8988T (cell line): ENCODE results near the gene PHYHIPL.
"Not testable (repeated sequence)": the region's sequence is repeated elsewhere in the genome, so short reads cannot be mapped to it uniquely, and the experiment has no call there.

ENCODE experiments used
- DNase-seq: peaks from one replicate; pipeline ENCODE4 v3.0.0; 2011

PHYHIPL gene

DNA sequence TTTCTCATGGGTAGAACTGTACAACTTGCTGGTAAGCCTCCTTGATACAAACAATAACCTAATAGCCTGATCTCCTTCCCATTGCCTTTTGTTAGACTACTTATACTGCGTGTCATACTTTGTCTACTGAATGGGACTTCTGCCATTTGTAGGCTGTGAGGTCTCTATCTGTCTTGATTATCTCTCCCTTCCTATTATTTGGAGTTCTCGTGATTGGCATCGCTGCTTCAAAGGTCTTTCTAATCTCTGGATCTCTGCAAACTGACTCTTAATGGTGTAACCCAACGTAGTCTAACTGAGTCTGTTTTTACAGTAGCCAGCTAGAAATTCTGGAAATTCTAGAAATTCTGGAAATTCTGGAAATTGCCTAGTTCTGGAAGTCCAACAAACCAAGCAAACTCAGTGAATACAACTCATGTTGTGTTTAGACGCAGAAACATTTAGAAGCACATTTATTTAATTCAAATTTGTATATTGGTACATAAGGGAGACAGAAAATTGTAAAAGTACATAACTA lies 29.8 kb downstream of the PHYHIPL start:
- no peak for DNase-seq

DNA sequence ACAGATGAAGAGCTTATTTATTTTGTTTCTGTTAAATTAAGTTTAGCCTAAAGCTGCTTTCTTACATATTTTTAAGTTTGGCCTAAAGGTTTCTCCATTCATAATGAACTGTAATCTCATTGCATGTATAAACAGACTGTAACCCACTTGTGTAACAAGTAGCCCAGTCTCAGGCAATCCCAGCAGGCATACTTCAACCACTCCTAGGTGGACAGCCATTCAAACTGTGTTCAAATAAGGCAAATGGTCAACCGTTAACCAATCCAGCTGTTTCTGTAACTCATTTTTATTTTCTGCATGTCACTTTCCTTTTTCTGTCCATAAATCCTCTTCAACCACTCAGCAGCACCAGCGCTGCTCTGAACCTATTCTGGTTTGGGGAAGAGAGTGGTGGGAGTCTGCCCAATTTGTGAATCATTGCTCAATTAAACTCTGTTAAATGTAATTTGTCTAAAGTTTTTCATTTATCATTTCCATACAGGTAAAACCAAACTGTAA lies 35.9 kb downstream of the PHYHIPL start:
- DNase-seq = no peak

DNA sequence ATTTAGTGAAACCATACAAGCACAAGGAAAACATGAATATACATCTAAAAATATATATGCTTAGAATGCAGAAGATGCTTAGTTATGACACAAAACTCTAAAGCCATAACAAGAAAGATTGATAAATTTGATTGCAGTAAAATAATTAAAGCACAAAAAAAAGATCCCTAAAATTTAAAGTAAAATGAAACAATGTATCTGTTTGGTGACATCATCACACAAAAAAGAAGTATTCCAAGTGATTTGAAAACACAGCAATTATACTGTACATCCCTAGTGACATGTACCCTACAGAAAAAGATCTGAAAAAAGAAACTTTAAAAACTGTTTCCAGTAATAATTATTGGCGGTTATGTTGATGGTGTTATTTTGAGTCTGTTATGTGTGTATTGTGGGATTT lies 37.7 kb downstream of the PHYHIPL start:
- no peak for DNase-seq

DNA sequence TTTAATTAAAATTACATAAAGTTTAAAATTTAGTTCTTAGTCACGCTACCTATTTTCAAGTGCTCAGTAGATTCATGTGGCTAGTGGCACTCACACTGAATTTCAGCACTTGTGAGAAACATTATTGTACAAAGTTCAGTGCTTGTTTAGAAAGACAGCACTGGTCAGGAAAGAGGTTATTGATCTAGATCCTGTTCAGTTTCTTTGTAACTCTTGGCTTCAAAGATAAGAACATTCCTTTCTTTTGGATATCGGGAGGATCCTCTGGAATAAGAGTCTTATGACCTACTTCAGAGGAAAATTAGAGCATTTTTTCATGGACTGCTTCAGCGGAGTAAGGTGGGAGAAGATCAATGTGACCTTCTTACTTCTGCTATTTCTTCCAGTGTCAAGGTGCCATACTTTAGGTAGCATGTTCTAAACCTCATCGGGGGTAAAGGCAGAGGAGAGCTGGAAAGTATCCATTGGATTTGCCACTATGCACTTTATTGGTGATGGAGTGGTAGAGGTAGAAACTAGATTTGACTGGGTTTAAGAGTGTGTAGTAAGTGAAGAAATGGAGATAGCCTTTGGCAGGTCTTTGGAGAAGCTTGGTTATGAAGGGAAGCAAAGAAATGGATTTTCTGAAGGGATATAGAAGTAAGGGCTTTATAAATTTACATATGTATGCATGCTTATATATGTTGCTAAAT lies 39.9 kb downstream of the PHYHIPL start:
- DNase-seq = no peak

DNA sequence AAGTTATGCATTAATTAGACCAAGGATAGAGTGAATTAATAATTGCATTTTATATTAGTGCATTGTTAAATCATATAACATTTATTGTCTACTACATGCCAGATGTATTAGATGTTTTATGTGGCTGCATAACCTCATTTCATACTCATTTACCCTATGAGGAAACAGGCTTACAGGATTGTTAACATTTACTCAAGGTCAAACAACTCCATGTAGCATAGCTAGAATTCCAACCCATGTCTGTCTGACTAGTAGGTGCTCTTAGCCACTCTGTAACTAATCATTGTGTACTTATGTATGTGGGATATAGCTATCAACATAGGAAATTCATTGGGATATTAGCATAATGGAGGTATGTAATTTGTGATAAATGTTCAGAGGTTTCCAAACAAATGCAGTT lies 46.3 kb downstream of the PHYHIPL start:
- DNase-seq = no peak

DNA sequence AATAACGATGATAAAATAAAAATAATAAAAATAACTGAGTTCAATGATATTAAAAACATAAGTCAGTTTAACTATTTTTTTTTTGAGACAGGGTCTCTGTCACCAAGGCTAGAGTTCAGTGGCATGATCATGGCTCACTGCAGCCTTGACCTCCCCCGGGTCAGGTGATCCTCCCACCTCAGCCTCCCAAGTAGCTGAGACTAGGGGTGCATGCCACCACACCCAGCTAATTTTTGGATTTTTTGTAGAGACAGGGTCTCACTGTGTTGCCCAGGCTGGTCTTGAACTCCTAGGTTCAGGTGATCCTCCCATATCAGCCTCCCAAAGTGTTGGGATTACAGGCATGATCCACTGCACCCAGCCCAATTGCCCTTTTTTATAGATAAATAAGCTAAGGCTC lies 47.2 kb downstream of the PHYHIPL start:
- DNase-seq = not testable (repeated sequence)

DNA sequence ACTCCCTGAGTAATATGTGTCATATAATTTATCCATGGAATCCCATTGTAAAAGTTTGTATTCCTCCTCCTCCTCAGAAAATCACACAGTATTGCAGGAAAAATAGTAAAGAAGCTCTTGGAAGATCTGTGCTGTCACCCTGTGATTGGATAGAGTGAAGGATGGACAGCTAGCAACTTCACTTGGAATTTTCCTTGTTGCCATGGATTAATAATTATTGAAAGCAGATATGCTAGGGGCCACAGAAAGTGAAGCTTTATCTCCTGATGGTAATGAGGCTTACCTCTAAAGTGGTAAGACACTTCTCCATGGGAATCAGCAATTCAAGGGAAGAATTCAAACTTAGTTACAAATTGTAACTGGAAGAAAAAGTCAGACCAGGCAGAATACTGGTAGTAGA lies 48.8 kb downstream of the PHYHIPL start:
- no peak for DNase-seq

DNA sequence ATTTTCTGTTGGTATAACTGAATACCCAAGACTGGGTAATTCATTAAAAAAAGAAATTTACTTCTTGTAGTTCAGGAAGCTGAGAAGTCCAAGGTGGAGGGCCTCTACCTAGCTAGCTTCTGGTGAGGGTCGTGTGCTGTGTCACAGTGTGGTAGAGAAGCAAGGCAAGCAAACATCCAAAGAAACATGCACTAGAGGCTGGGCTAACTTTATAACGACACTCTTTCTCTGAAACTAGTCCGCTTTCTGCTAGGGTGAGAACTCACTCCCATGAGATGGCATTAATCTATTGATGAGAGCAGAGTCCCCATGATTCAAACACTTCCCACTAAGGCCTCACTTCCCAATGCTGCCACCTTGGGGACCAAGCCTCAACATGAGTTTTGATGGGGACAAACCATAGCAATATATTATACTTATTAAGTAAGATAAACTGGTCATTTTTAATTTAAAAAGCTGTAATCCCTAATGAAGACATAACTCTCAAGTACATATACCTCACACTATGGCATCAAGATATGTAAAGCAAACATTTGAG lies 50.8 kb downstream of the PHYHIPL start:
- DNase-seq = no peak

DNA sequence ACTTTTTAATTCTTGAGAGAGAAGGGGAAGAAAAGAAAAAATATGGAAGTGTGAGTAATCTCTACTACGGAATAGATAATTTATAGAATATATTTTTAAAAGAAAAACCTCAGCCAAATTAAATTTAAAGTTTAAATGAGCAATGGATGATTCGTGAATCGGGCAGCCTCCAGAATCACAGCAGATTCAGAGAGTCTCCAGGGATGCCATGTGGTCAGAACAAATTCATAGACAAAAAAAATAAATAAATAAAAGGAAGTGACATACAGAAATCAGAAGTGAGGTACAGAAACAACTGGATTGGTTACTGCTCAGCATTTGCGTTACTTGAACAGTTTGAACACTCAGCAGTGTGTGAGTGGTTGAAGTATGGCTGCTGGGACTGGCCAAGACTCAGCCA lies 53.0 kb downstream of the PHYHIPL start:
- no peak for DNase-seq

DNA sequence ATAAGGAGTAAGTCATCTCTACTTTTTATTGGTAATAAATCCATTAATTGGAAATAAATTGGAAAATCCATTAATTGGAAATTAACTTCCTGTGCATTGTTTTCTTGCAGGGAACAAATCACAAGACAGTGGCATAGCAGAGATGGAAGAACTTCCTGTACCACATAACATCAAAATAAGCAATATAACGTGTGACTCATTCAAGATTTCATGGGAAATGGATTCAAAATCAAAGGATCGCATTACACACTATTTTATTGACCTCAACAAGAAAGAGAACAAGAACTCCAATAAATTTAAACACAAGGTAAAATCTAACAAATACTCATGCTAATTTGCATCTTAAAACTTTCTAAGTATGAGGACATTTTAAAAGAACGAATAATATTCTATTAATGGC lies 57.8 kb downstream of the PHYHIPL start:
- DNase-seq = no peak

DNA sequence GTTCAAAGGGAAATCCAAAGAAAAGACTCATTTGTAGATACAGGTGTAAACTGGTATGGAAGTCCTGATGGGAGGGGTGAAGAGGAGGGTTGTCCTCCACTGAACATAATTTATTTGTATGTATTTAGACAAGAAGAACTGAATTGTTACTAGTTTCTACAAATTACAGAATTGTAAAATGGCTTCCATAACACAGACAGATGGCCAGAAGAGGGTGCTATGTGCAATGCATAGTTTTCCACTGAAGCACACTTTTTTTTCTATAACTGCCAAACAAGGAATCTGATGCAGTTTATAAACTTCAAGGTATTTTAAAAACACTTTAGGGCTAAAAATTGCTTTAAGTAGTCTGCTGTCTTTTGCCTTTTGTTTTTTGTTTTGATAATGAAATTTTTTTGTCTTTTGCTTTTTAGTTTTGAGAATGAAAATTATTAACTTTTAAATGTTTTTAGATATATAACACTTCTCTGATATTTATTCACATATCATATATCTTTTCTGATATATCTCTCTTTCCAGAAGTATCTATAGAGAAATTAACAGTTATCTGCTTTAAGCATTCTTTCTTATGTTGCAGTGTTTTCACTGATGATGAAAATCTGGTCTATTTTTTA lies 58.5 kb downstream of the PHYHIPL start:
- DNase-seq = no peak

DNA sequence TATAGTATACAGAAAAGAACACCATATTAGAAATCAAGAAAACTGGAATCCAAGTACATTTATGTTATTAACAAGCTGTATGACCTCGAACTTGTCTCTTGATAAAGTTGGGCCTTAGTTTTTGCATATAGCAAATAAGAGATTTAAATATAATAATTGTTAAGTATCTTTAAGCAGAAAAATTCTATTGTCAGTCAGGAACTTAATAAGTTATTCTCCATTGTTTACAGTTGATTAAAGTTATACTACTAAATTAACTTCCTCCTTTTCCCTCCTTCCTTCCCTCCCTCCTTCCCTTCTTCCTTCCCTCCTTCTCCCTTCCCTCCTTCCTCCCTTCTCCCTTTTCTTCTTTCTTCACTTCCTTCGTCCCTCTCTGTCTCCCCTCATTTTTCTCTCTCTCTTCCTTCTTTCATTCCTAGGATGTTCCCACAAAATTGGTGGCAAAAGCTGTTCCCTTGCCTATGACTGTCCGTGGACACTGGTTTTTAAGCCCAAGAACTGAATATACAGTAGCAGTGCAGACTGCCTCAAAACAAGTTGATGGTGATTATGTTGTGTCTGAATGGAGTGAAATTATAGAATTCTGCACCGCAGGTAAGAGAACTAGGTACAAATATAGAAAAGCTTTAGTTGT lies 59.7 kb downstream of the PHYHIPL start:
- no peak for DNase-seq

DNA sequence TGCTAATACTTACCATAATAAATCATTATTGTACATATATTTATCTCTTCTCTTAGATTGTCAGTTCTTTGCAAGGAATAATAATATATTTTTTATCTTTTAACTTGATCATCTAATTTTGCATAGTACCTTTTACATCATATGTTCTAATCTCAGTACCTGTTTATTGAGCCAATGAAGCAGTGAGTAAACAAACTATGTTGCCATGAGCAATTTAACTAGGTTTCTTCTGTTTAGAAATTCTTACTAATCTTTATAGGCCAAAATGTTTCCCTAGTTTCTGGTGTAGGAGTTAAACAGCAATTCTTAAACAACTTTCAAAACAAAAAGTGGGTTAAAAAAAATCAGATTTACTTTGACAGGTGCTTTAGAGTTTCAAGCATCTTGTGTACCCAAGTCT lies 61.3 kb downstream of the PHYHIPL start:
- DNase-seq = no peak

DNA sequence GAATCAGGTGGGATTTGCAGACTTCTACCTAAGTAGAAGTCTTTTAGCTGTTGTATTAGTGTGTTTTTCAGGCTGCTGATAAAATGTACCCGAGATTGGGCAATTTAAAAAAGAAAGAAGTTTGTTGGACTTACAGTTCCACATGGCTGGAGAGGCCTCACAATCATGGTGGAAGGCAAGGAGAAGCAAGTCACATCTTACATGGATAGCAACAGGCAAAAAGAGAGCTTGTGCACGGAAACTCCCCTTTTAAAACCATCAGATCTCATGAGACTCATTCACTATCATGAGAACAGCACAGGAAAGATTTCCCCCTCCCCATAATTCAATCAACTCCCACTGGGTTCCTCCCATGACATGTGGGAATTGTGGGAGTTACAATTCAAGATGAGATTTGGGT lies 62.7 kb downstream of the PHYHIPL start:
- DNase-seq = not testable (repeated sequence)

DNA sequence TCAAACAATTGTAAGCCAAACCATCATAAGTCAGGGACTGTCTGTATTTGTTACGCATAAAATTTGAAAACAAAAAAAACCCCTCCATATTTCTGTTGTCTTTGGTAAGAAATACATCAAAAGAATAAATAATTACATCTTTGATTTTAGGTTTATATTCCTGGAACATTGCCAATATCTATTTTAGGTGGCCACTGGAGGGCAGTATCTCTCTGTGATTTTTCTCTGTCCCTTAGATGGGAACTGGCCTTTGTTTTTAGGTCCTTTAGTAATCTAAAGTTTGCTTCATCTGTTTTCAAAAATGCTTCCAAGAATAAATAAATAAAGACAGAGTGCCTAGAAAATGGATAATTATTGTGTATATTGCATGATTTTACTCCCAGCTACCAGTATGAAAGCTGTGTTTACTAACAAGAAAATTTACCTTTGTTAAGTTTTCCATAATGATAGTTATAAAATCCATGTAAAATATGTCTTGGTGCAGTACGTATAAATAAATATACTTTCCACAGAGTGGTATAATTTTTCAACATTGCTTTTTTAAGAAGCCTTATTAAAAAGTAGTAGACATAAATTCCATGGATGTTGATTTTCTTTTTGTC lies 64.2 kb downstream of the PHYHIPL start:
- no peak for DNase-seq

DNA sequence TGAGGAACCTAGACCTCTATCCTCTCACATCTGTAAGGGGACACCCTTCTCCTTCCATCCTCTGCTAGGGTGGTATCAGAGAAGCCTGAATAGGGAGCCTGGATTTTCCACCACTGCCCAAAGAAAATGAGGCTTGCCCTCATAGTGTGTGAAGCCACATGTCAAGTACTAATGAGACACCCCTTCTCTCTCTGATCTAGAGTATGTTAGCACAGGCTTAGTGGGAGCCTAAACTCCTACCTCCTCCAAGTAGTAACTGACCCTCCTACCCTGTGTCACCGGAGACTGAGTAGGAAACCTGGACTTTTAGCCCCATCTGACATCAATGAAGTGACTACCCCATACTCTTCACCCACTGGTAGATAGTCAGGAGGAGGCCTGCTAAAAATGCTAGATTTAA lies 65.6 kb downstream of the PHYHIPL start:
- no peak for DNase-seq

DNA sequence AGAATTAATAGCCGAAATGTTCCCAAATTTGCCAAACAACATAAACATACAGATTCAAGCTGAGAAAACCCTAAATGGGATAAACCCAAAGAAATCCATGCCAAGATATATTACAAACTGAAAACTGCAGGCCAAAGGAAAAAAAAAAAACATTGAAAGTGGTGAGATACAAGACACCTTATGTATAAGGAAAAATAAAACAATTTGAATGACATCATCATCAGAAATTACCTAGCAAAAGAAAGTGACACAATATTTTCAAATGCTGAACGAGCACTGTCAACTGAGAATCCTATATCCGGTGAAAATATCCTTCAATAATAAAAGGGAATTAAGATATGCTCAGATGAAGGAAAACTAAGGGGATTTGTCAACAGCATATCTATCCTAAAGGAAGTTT lies 66.5 kb downstream of the PHYHIPL start:
- DNase-seq = no peak

DNA sequence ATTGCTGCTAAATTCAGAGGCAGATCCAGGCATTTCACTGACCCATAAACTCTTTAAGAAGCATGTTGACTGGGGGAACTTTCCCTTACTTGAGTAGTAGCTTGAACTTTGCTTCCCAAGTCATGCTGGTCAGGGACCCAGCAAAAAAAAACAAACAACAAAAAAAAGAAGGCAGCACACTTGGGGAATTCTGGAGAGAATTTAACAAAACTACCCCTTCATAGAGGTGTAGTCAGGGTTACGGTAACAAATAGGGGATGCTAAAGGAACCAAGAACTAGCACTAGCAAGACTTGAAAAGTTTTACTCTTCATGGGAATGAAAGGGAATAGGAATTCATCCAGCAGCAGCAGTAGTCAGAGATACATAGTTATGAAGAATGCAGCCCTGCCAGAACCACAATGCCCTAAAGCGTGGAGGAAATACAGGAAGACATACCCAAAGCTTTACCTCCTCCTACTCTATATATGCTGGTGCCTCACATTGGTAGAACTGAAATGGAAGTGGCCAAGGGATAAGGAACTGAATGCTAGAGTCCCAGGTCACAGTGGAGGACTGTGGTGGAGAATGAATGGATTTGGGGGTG lies 67.3 kb downstream of the PHYHIPL start:
- no peak for DNase-seq

DNA sequence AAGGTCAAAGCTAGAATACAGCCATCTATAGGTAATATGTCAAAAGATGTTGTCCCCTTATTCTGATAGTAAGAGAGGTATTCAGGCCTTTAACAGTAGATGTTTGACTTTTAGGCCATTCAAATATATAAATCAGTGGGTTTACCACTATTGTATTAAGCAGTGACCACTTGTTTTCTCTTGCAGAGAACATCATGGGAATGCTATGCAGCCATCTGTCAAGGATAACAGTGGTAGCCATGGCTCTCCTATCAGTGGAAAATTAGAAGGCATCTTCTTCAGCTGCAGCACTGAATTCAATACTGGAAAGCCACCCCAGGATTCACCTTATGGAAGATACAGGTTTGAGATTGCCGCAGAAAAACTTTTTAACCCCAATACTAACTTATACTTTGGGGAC lies 68.4 kb downstream of the PHYHIPL start:
- no peak for DNase-seq

DNA sequence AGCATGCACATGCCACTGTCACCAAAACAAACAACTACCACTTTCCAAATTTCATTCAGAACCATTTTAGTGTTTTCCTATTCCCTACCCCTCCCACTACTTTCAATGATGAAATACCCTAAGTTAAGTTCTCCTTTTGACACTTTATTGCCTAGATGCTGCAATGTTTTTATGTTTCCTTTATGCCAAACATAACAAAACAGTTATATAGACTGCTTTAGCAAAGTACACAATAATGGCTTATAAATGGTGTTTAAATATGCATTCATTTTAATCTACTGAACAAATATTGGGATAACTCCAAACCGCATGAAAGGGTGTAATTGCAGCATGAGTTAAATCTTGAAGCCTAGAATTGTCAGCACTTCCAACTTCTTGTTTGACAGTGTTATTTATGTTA lies 69.2 kb downstream of the PHYHIPL start:
- DNase-seq = no peak

DNA sequence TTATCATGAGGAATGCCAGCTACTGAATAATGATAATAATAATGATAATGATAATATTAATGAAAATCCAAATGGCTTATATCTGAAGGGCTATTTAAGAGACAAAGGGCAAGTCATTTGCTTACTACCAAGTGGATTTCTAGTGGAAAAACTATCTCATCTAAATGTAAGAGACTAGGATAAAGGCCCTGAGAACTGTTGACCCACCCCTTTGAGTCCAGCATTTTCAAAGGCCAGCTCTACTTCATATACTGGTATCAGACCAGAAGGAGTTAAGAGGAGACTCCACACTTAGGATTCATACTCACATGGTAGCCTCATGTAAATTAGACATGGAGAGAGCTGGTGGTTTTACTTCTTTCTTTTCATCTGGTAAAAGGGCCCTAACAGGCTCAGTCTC lies 76.0 kb downstream of the PHYHIPL start:
- no peak for DNase-seq

DNA sequence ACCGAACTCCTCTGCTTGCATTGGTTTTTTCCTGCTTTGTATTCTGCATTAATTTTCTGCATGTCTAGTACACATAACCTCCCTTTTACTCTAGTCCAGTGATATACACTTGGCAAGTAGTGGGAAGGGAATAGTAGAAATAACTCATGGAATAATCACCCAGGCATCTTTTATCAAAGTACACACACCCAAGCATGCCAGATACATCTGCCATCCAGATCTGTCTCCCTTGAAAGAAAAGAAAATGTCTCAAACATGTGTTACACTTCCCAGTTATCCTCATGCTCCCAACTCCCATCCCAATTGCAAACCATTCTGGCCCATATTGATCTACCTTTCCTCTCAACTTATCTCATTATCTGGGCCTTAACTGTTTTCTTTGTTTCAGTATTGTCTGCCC lies 79.0 kb downstream of the PHYHIPL start:
- DNase-seq = no peak

DNA sequence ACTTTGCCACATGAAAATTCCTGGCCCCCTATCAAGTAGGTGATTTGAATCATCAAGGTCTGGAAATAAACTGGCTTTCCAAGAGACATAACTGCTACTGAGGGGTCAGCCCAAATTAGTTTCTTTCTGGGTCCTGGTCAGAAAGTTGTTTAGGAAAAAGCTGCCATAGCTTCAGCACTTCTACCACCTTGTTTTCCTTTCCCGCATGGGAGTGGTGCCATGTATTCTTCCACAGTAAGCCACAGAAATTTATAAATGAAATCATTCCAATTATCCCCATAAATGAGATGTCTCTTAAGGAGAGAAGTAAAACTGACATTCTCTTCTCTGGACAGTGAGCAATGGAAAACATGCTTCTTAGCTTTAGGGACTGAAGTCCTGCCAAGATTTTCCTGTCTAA lies 80.8 kb downstream of the PHYHIPL start:
- DNase-seq = no peak
